ENCODE data around the gene GTSE1.

- TF ChIP-seq CTCF (conservative IDR thresholded peaks at IDR 0.05): no peak
- TF ChIP-seq EZH2 (IDR thresholded peaks at IDR 0.05; ENCODE audit: low read depth): no peak
These were observed 21.1 kb upstream of the GTSE1 start for GRCh38 chr22:46275455-46276122.
